HepG2 (cell line): ENCODE data around the gene DCTN2. TPM values are rescaled to one million over a fixed set of nuclear protein-coding genes. Genes with fewer than 3 reads are reported as not detected.
A peak's percentile ranks its signal among the peaks of the same experiment; 100 is the strongest.

Source experiments
- CEBPG ChIP-seq: IDR thresholded peaks from 2 replicates; pipeline ENCODE4 v1.6.1; 2016
- DZIP1 ChIP-seq: sonication (generic); formaldehyde crosslinking; IDR thresholded peaks from 2 replicates; pipeline ENCODE4 v1.5.0; 2020; ENCODE audit warnings: mild to moderate bottlenecking, missing genetic modification reagents
- KLF12 ChIP-seq: sonication (generic); formaldehyde crosslinking; IDR thresholded peaks from 2 replicates; pipeline ENCODE4 v1.4.0; 2020; ENCODE audit warnings: missing genetic modification reagents, borderline replicate concordance
- NFYC ChIP-seq: IDR thresholded peaks from 2 replicates; pipeline ENCODE4 v1.6.1; 2016; ENCODE audit warnings: missing genetic modification reagents, missing compliant biosample characterization
- NONO ChIP-seq, 2 experiments: fragments of 450-650 bp in 1 of 2; sonication (generic) in 1 of 2; formaldehyde crosslinking in 1 of 2; IDR thresholded peaks in 1 of 2; conservative IDR thresholded peaks in 1 of 2; 2 replicates each; pipeline versions ENCODE4 v1.6.1 to v1.8.0; 2017 to 2022; ENCODE audit warnings: mild to moderate bottlenecking in 1 of 2, missing genetic modification reagents in 1 of 2, moderate library complexity in 1 of 2
- NR2C2 ChIP-seq: sonication (generic); formaldehyde crosslinking; IDR thresholded peaks from 2 replicates; pipeline ENCODE4 v1.4.0; 2020; ENCODE audit warnings: missing genetic modification reagents, mild to moderate bottlenecking, moderate library complexity, borderline replicate concordance
- TCF12 ChIP-seq, 2 experiments: fragments of 450-650 bp in 1 of 2; sonication (generic) in 1 of 2; formaldehyde crosslinking in 1 of 2; IDR thresholded peaks; 2 replicates each; pipeline versions ENCODE4 v1.6.1 to v1.8.0; 2017 to 2022; ENCODE audit warnings: antibody characterized with exemption in 1 of 2, mild to moderate bottlenecking in 1 of 2, missing genetic modification reagents in 1 of 2, moderate library complexity in 1 of 2
- ZBTB46 ChIP-seq: sonication (generic); formaldehyde crosslinking; IDR thresholded peaks from 2 replicates; pipeline ENCODE4 v1.4.0; 2020; ENCODE audit warnings: mild to moderate bottlenecking, missing genetic modification reagents, borderline replicate concordance
- ZBTB8A ChIP-seq: sonication (generic); formaldehyde crosslinking; IDR thresholded peaks from 2 replicates; pipeline ENCODE4 v1.4.0; 2020; ENCODE audit warnings: mild to moderate bottlenecking, low read depth, missing genetic modification reagents, borderline replicate concordance
- ZFP1 ChIP-seq: IDR thresholded peaks from 2 replicates; pipeline ENCODE4 v1.6.1; 2016
- ZFX ChIP-seq: sonication (generic); formaldehyde crosslinking; IDR thresholded peaks from 2 replicates; pipeline ENCODE4 v1.4.0; 2020; ENCODE audit warnings: mild to moderate bottlenecking, low read depth, missing genetic modification reagents, moderate library complexity
- ZNF34 ChIP-seq: sonication (generic); formaldehyde crosslinking; IDR thresholded peaks from 2 replicates; pipeline ENCODE4 v1.4.0; 2020; ENCODE audit warnings: mild to moderate bottlenecking, missing genetic modification reagents, borderline replicate concordance
- ZNF605 ChIP-seq: sonication (generic); formaldehyde crosslinking; IDR thresholded peaks from 2 replicates; pipeline ENCODE4 v1.8.0; 2022; ENCODE audit warnings: mild to moderate bottlenecking, missing genetic modification reagents
- ZNF678 ChIP-seq: sonication (generic); formaldehyde crosslinking; IDR thresholded peaks from 2 replicates; pipeline ENCODE4 v1.4.0; 2020; ENCODE audit warnings: mild to moderate bottlenecking, missing genetic modification reagents
- ZNF891 ChIP-seq: sonication (generic); formaldehyde crosslinking; IDR thresholded peaks from 2 replicates; pipeline ENCODE4 v1.5.0; 2020; ENCODE audit warnings: mild to moderate bottlenecking, missing genetic modification reagents
- polyA plus RNA-seq, 8 experiments: library from polyadenylated mRNA; depleted of rRNA in 3 of 8; stranded (reverse) in 7 of 8; unstranded in 1 of 8; fragments of >200 nt; fragmentation: Illumina TruSeq in 4 of 8; extraction: Trizol in 4 of 8; gene quantifications; 2 replicates each; pipeline versions ENCODE4 v1.2.1 to v1.2.3, GENCODE V29; 2011 to 2016; ENCODE audit warnings: low read depth in 4 of 8, missing spikeins in 1 of 8, mixed read lengths in 1 of 8; ENCODE audit not compliant: insufficient read depth in 1 of 8
- total RNA-seq, 5 experiments: library from RNA; depleted of rRNA; stranded (reverse); fragments of >200 nt; fragmentation: Illumina TruSeq; extraction: Trizol; gene quantifications; 2 replicates each; pipeline ENCODE4 v1.2.3, GENCODE V29; 2016; ENCODE audit warnings: low read depth in 1 of 5
- TF ChIP-seq, protein P1 (sequence below): sonication (generic); formaldehyde crosslinking; IDR thresholded peaks from 2 replicates; pipeline ENCODE4 v1.4.0; 2020; ENCODE audit warnings: missing genetic modification reagents
- TF ChIP-seq, protein P2 (sequence below): sonication (generic); formaldehyde crosslinking; IDR thresholded peaks from 2 replicates; pipeline ENCODE4 v1.5.1; 2020; ENCODE audit warnings: mild to moderate bottlenecking, missing genetic modification reagents, moderate library complexity

DCTN2 gene
- total and polyA plus RNA-seq, 2 of the 13 experiments (the other 11 are each of a cell fraction or from before 2014, with no cell fraction given) = 72.0 to 77.4 TPM

- TF ChIP-seq ZBTB8A (CRISPR knock-in tag) (peak; percentile 68; the same call in 1 of the 2 replicates), KLF12 (CRISPR knock-in tag) (peak; percentile 81), NONO (IDR thresholded peaks at IDR 0.05) (no peak), NONO (CRISPR knock-in tag; conservative IDR thresholded peaks at IDR 0.05) (peak; percentile 74; the same call in 1 of the 2 replicates), ZNF891 (peak; percentile 30; the same call in 1 of the 2 replicates), NR2C2 (CRISPR knock-in tag) (peak; percentile 90), CEBPG (peak; percentile 61), ZFX (CRISPR knock-in tag) (peak; percentile 41), DZIP1 (CRISPR knock-in tag) (no peak), NFYC (CRISPR knock-in tag) (peak; percentile 63), TCF12 (IDR thresholded peaks at IDR 0.05) (no peak), TCF12 (CRISPR knock-in tag; IDR thresholded peaks at IDR 0.05) (peak; percentile 42; the same call in 1 of the 2 replicates), ZNF34 (peak; percentile 93; the same call in 1 of the 2 replicates), ZBTB46 (CRISPR knock-in tag) (peak; percentile 98), ZNF678 (CRISPR knock-in tag) (no peak), ZNF605 (CRISPR knock-in tag) (peak; percentile 25; the same call in 1 of the 2 replicates), ZFP1 (CRISPR knock-in tag) (no peak)
- TF ChIP-seq, protein P1, sequence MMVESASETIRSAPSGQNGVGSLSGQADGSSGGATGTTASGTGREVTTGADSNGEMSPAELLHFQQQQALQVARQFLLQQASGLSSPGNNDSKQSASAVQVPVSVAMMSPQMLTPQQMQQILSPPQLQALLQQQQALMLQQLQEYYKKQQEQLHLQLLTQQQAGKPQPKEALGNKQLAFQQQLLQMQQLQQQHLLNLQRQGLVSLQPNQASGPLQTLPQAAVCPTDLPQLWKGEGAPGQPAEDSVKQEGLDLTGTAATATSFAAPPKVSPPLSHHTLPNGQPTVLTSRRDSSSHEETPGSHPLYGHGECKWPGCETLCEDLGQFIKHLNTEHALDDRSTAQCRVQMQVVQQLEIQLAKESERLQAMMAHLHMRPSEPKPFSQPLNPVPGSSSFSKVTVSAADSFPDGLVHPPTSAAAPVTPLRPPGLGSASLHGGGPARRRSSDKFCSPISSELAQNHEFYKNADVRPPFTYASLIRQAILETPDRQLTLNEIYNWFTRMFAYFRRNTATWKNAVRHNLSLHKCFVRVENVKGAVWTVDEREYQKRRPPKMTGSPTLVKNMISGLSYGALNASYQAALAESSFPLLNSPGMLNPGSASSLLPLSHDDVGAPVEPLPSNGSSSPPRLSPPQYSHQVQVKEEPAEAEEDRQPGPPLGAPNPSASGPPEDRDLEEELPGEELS (CRISPR knock-in tag) = peak; percentile 85
- TF ChIP-seq, protein P2, sequence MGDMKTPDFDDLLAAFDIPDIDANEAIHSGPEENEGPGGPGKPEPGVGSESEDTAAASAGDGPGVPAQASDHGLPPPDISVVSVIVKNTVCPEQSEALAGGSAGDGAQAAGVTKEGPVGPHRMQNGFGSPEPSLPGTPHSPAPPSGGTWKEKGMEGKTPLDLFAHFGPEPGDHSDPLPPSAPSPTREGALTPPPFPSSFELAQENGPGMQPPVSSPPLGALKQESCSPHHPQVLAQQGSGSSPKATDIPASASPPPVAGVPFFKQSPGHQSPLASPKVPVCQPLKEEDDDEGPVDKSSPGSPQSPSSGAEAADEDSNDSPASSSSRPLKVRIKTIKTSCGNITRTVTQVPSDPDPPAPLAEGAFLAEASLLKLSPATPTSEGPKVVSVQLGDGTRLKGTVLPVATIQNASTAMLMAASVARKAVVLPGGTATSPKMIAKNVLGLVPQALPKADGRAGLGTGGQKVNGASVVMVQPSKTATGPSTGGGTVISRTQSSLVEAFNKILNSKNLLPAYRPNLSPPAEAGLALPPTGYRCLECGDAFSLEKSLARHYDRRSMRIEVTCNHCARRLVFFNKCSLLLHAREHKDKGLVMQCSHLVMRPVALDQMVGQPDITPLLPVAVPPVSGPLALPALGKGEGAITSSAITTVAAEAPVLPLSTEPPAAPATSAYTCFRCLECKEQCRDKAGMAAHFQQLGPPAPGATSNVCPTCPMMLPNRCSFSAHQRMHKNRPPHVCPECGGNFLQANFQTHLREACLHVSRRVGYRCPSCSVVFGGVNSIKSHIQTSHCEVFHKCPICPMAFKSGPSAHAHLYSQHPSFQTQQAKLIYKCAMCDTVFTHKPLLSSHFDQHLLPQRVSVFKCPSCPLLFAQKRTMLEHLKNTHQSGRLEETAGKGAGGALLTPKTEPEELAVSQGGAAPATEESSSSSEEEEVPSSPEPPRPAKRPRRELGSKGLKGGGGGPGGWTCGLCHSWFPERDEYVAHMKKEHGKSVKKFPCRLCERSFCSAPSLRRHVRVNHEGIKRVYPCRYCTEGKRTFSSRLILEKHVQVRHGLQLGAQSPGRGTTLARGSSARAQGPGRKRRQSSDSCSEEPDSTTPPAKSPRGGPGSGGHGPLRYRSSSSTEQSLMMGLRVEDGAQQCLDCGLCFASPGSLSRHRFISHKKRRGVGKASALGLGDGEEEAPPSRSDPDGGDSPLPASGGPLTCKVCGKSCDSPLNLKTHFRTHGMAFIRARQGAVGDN = peak; percentile 85
Measured at GRCh38 chr12:57522011-57522886, 24.7 kb downstream of the DCTN2 start, which contains the start of gene MBD6 (continued).
